Renal pelvis (tissue), 4 donors: ENCODE results near the gene CBX2. TPM values are rescaled to one million over a fixed set of nuclear protein-coding genes. Genes with fewer than 3 reads are reported as not detected.

Experiments
- DNase-seq: peaks from one replicate; pipeline ENCODE4 v3.0.0-alpha.2; 2013
- polyA plus RNA-seq, 3 donors: library from polyadenylated mRNA; unstranded; fragments of 120-200 nt; gene quantifications; one replicate each; pipeline ENCODE4 v1.2.1, GENCODE V29; 2013; ENCODE audit not compliant: insufficient read length in 3 of 3

Gene CBX2
- polyA plus RNA-seq, 3 donors: 24.3 to 37.7 (median 30.7) TPM

DNA sequence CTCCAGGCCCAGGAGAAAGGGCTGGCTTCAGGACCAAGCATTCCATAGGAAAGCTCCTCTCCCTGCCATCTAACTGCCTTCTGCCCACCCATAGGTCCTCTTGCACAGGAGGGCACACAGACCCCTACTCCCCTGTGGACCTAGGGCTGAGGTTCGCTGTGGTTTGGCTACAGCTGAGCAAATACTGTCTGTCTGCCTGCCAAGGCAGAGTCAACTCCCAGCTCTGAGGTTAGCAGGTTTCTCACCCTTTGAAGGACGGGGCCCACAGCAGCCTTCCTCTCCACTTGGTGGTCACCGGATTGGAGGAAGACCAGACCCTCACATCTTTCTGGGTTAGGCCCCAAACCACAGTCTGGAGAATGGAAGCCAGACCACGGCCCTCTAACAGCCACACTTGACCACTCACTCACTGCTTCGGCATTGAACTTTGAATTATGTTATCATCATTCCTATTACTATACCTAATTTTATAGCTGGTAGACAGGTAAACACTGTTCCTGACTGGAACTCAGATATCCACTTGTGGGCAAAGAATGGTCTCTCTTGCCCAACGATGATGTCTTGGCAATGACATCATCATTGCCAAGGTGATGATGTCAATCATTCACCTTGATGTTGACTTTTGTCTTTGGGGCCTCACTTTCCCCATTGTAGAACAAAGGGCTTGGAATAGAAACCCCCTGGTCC lies 47.1 kb downstream of the CBX2 start:
- no peak for DNase-seq

DNA sequence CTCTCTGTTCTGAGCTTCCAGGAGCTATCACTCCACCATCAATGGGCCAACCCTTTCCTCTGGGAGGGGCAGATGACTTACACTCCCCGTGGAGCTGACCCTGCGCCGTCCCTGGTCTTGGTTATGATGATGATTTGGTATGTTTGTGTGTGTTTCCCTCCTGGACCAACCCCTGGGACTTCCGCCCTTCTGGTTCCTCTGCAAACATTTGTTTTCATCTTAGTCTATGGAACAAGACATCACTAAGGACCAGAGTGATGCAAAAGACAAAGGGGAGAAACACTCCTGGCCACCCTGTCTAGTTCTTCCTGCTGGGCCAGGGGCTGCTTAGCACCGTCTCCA lies 47.6 kb downstream of the CBX2 start:
- DNase-seq: no peak

DNA sequence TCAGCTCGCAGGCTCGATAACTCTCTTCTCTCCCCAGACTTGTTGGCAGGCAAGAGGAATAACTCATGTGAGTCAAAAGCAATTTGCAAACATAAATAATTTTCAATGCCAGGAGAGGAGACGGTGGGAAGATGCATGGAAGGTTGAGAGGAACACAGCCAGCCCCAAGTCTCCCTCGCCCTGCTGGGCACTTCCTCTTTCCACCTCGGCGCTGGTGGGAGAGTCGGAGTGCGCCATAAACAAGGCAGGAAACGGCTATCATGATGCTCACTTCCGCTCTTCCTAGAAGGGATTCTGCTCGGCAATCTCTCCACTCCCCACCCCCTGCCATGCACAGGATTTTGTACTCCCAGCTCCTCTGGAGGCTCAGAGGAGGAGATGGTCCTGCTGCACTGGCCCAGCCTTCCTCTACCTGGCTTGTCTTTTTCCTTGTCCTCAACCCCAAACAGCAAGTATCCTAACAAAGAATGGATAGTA lies 48.3 kb downstream of the CBX2 start:
- no peak for DNase-seq

DNA sequence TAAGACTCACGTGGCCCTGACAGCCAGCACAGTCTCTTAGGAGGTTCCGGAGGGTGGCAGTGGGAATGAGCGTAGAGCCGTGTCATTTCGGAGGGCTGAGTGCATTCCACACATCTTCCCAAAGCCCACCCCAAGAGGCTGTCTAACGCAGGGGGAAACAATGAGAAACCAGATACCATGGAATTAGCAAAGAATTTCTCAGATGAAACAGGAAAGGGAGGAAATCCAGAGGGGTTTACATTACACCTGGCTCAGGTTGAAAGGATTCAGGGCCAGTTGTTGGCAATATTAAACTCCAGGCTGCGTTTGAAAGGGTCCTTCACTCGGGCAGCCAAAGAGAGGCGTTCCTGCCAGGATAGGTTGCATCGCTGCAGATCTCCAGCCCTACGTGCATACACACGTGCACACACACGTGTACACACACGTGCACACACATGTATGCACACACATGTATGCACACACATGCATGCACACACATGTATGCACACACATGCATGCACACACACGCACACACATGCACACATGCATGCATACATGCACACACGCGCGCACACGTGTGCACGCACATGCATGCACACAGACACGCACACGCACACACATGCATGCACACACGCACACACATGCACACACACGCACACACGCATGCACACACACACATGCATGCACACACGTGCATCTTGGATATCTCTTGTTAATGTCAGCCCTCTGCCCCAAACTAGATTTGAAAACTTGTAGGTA lies 49.1 kb downstream of the CBX2 start:
- no peak for DNase-seq

DNA sequence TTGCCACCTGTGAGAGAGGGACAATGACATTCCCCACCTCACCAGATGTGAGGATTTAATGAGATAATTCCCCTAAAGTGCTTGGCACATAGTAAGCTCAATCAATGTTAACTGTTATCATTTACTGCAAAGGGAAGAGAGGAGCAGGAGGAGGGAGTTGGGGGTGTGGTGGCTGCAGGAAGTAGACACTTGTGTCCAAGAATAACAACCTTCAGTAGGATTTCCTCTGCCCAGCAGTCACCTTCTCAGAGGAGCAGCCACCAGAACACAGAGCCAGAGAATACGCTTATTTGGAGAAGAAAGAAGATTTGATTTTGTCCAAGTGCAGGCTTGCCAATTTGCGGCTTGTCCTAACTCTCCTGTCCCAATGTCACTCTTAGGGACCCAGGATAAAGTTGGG lies 51.1 kb downstream of the CBX2 start:
- no peak for DNase-seq

DNA sequence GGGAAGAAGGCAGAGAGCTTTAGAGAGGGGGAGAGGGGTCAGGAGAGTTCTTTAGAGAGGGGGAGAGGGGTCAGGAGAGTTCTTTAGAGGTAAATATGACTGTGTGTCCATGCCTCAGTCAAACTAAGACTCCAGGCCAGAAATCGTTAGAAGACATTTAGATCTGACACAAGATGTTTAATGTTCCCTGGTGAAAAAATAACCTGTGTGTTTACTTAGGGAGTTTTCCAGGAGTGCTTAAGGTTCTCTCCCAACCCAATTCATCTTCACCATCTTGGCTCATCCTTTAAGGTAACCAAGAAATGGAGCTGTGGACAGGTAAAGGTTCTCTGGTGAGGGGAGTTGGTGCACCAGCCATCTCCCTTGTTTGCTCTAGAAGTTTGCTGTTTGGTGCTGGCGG lies 51.5 kb downstream of the CBX2 start:
- DNase-seq: no peak

DNA sequence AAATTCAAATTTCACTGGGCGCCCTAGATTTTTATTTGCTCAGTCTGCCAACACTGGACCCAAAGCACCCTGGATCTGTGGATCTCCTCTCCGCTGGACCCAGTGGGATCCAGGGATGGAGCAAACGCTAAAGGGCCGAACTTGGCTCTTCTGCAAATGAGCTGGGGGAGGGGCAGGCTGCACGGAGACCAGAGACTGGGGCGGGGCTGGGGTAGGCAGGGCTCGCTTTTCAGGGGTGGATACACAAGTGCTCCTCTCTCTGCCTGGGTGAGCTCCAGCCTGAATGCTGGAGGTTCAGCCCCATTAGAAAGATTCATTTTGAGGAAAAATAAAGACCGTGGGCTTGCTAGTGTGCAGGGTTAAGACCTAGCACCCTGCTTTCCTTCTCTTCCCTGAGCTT lies 52.4 kb downstream of the CBX2 start:
- no peak for DNase-seq

DNA sequence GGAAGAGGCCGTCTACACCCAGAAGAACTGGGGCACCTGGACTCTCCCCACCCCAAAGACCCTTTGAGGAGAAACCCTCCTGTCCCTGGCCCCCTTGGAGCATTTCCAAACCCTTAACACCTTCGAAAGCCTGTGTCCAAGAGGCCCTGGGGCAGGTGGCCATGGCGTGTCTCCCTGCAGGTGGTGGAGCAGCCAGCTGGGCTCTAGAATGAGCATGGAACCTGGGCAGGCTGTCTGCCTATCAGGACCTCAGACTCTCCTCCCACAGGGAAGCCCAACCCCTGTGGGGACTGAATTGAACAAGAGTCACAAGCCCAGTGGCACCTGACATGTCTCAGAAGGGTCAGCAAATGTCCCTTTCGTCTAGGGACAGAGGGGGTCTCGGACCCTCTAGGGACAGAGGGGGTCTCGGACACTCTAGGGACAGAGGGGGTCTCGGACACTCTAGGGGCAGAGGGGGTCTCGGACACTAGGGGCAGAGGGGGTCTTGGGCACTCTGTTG lies 52.9 kb downstream of the CBX2 start:
- no peak for DNase-seq

DNA sequence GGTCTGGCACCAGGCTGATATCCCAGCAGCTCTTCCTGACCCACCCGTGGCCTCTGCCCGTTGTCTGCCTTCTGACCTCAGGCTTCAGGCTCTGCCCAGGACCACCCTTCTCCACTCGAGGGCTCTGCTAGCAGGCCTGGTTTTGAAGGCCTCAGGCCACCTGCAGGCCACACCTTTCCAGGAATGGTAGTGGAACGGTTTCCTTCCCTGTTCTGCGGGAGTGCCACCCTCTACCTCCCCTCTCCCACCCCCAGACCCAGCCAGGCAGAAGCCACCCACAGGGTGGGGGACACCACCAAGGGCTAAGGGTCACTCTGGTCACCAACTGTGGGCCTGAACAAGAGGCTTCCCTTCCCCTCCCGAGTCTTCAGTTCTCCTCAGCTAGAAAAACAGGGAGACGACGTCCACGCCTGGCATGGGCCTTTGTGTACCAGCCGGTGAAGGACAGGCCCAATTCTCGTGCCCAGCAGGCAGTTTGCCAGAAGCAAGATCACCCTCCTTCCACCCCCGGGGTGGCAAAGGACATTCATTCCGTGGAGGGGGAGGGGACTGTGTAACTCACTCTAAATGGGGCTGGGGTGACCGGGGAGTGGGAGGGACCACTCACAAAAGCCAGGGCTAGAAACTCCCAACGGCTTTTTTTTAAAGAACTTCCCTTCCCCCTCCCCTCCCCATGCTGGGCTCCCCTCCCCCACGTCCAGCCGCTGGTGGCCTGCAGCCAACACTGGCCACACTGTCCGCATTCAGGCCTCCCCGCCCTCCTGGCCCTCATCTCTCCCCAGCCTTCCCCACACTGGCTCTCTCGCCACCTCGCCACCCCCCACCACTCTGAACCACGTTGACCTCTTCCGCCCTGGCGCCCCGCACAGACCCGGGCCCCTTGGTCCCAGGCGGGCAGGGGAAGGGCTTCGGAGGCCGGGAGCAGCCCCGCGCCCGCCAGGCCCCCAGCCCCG lies 53.6 kb downstream of the CBX2 start:
- DNase-seq: no peak

DNA sequence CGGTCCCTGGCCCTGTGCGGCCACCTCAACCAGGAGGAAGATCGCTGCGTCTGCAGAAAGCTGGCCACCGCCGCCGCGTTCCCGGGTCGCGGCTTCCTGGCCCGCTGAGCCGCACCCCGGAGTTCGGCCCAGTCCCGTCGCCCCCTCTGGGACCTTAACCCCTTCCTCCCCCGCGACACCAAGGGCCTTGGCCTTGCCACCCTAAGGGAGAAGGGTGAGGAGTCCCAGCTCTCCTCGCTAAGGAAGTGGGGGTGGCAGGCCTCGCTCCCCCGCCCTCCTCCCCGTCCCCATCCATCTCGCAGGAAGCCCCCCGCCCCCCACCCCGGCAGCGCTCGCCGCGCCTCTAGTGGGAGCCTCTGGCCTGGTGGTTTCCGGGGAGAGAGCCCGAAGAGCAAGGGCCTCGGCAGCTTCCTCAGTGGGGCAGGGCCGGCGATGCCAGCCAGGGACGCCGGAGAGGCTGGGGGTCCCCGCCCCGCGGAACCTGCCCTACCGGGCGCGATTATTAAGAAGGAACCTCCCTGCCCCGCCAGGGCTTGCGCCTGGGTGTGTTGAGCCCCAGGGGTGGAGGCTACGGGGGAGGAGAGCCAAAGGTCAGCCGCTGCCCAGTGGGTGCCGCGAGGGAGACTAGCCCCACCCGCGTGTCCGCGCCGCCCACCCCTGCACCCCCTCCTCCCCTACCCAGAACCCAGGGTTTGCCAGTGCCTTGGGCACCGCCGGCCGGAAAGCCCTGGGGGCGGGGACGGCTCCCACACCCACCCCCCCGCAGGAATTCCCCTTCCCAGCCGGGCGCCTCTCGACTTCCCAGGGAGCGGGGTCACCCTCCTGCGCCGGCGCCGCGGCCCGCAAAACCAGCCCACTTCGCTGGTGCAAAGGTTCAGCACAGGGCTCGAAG lies 54.5 kb downstream of the CBX2 start:
- no peak for DNase-seq

DNA sequence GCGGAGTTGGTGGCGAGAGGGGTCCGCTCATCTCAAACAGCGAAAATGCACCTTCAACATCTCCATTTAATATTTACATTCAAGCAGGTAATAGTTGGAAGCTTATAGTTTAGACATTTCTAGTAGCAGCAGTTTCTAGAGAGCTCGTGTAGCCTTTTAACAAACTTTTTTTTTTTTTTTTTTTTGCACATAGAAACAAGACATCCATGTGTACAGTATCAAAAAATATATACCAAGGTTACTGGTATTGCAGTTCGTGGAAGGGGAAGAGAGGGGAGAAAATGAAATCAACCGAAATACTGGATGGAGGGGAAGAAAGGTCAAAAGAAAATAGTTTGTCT lies 55.1 kb downstream of the CBX2 start:
- DNase-seq: no peak

DNA sequence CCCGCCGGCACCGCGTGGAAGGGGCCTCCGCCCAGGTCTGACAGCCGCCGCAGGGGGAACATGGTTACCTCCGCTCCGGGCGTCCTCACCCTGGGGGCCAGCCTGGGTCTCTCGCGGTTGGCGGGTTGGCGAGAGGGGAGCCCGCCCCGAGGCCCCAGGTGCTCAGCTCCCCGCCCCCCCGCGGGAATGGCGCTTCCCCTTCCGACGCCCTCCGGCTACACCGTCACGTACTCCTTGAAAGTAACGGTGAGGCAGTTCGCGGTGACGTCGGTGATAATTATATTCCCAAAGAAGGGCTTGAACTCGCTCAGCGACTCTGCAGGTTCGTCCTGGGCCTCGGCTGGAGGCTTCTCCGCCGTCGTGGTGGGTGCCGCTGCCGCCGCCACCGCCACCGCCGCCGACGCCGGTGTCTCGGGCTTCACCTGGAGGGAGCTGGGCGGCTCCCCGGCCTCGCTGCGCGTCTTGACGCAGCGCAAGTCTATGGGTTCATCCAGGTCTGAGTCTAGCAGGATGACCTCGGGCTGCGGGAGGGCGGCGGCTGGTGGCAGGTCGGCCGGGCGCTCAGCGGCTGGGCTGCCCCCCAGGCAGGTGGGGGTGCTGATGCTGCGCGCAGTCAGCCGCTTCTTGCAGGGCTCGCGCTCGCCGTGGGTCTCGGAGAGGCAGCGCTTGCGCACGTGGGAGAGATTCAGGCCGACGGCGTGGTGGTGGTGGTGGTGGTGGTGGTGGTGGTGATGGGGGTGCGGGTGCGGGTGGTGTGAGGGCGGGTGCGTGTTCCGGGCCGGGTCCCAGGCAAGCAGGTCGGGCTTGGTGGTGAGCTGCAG lies 56.0 kb downstream of the CBX2 start:
- DNase-seq: no peak

DNA sequence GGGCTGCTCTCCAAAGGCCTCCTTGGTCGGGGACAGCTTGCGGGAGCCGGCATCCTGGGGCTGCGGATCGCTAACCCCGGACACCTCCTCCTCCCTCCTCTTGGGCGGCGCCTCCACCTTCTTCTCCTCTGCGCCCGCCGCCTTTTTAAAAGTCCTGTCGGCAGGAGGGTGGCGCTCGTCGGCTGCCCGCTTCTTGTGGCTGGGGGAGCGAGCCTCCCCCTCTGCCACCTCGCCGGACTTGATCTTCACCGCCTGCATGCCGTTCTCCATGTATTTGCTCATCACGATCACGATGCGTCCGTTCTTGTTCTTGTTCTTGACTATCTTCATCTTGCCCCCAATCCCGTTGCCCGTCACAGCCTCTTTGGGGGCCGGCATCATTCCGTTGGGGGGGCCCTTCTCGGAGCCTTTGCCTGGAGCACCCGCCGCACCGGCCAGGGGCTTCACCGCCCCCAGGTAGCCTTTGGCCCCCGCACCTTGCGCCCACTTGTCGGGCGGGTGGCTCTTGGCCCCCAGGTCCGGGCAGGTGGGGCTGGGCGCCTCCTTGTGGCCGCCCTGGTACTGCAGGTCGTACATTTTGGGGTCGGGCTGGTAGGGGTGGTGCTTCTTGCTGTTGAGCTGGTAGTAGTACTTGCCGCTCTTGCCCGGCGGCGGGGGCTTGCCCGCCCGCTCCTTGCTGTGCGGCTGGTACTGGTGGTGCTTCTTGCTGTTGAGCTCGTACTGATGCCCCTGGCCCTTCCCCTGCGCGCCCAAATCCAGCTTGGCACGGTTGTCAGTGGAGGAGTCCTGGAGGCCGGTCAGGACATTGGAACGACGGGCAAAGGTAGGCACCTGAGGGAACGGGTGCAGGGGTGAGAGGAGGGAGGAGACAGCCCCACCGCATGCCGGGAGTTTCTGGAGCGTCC lies 56.9 kb downstream of the CBX2 start:
- DNase-seq: no peak

DNA sequence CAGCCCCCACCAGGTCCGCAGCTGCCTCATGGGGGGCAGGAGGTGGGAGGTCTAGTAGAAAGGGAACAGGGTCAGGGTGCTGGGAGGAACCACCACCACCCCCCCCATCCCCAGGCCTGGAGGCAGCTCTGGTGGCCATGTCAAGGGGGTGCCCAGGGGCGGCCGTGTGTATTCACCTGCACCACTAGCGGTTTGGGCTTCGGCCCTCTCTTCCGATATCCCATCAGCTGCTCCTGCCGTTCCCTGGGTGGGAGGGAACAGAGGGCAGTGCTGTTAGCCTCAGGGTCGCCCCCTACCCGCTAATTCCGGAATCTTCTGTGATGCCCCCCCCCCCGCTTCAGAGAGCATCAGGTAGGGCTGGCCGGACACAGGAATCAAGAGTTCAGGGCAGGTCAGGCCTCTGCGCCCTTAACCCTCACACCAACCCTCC lies 57.5 kb downstream of the CBX2 start:
- DNase-seq: no peak

DNA sequence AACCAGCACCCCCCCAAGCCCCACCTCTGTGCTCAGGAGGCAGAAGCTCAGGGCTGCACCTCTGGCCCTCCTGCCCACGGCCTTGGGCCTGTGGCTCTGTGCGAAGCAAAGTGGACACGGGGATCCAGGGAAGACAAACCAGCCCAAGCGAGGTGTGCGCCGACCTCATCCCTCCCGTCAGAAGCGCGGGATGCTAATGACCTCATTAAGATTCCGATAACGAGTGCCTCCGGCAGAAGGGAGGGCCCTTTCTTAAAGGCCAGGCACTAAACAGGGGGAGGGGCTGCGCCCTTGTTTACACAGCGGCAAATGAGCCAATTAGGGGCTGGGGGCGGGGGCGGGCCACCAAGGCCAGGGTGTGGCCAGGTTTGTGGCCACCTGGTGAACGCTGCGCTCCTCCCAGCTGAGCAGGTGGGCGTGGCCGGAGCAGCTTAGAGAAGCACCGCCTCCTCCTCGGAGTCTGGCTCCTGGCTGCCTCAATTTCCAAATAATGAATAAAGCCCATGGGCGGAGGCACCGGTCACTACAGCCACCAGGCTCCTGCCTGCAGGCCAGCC lies 58.1 kb downstream of the CBX2 start:
- DNase-seq: no peak

DNA sequence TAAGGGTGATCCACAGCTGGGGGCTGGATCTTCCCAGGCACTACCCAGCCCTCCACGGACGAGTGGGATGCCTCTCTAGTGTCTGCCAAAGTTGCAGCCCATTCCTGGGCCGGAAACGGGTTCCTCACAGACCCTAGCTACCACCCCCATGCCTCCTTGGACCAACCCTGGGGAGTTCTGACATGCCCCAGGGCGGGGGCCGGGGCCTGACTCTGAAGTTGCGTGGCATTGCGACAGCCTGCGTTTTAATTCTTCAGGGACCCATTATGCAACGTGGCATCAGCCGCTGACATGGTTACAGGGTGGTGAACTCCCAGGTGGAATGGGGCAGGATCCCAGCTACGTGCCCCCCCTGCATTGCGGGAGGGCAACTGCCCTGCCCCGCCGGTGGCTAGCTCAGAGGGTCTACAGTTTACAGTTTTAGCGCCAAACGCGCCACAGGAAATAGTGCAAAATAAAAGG lies 58.6 kb downstream of the CBX2 start:
- no peak for DNase-seq

DNA sequence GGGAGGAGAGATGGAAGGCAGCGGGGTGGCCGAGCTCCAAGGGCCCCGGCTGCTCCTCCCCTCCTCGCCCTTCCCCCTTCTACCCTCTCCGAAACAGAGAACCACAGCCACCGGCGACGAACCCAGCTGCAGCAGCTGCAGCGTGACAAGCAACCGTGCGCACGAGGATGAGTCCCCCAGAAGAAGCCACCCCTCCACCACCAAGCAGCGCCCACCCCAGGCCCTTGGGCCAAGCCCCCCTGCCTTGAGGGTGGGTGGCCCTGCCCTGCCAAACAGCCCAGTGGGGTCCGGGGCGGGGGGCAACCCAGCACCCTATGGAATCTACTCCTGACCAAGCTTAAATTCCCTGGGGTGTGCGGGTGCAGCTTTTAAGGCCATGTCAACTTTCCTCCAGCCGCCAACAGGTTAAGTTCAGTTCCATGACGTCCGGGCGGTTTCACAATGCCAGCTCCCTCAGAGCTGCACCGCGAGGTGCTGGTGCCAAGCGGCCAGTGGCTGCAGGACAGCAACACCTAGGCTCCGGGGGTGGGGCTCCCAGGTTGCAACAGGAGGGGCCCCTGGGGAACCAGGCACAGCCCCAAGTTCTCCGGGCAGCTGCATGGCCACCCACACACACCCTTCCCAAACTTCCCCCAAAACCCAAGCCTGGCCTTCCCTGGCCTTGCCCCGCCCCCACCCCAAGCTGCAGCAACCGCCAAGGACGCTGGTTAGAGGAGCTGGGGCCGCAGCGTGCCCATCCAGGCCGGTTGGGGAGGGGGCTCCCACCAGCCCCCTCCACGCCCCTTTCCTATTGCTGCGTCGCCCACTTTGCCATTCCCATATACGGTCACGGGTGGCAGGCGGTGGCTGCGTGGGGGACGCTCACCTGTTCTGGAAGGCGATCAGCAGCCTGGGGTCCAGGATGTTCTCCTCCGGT lies 59.3 kb downstream of the CBX2 start:
- DNase-seq: no peak
